Activated CD4-positive, alpha-beta T cell treated with anti-CD3 and anti-CD28 coated beads, Interleukin-10, Interleukin-2, amounts not matched to agents 100 ng/mL and 50 ng/mL, durations not matched to agents 16 hours and 8 hours (primary cell): ENCODE data around the gene MAST2.
"Not testable (repeated sequence)": the region's sequence is repeated elsewhere in the genome, so short reads cannot be mapped to it uniquely, and the experiment has no call there.

Experiments used
- DNase-seq: peaks from one replicate; pipeline ENCODE4 v3.0.0-alpha.2; 2020

MAST2 gene

DNA sequence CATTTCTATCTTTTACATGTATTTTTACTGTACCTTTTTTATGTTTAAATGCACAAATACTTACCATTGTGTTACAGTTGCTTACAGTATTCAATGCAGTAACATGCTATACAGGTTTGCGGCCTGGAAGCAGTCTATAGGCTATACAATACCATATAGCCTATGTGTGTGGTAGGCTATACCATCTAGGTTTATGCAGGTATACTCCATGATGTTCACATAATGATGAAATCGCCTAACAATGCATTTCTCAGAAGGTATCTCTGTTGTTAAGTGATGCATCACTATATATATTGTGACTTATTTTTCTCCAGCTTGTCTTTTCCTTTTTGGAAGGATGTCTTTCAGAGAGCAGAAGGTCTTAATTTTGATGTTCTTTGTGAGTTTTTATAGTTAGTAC lies 103.5 kb downstream of the MAST2 start:
- no peak for DNase-seq

DNA sequence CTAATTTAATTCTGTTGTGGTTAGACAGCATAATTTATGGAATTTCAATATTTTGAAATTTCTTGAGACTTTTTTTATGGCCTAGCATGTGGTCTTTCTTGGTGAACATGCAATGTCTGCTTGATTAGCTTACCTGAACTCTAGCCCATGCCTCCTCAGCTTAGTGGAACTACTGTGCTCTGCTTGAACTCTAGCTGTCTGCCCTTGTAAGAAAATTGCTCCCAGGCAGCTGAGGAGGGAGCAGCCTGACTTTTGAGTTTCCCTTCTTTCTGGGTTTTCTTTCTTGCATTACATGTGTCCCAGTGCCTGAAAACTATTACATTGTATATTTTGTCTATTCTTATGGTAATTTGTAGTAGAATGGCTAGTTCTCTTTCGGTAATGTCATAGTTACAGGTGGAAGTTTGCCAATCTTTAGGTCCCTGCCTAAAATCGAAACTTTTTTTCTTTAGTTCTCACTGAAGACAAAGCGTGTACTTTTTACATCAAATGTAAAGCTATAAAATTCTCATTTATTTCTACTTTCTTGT lies 105.3 kb downstream of the MAST2 start:
- DNase-seq = no peak

DNA sequence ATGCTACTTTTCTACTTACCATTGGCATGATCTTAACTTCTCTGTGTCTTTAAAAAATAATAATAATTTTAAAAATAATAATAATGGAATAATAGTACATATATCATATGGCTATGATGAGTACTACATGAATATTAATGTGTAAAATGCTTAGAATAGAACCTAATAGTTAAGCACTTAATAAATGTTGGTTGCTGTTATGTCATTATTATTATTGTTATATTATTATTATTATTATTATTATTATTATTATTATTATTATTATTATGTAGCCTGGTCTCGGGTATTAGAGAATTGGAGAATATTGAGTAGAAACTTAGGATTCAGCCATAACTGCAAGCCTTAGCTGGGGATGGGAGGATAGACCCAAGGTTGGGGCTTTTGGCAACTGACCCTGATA lies 108.2 kb downstream of the MAST2 start:
- DNase-seq = no peak

DNA sequence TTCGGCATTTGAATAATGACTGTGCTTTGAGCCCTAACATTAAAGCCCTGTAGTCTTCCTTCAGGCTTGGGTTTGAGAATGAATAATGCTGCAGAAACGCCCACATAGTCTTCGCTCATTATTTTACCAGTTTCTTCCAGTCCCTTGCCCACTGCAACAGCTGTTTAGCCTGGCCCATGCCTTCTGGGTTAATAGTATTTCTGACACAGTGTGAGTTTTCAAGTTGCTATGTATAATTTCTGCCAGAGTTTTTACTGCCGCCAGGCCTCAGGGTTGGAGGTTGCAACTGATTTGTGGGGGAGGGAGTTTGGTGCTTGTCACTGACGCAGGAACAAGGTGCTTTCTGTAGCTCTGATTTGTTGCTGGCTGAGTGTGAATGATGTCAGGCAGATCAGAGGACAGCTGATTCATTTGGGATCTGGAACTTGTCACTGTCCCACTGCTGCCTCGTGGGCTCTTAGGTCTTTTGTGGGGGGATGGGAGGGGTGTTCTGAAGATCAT lies 109.8 kb downstream of the MAST2 start:
- DNase-seq = peak; percentile 46

DNA sequence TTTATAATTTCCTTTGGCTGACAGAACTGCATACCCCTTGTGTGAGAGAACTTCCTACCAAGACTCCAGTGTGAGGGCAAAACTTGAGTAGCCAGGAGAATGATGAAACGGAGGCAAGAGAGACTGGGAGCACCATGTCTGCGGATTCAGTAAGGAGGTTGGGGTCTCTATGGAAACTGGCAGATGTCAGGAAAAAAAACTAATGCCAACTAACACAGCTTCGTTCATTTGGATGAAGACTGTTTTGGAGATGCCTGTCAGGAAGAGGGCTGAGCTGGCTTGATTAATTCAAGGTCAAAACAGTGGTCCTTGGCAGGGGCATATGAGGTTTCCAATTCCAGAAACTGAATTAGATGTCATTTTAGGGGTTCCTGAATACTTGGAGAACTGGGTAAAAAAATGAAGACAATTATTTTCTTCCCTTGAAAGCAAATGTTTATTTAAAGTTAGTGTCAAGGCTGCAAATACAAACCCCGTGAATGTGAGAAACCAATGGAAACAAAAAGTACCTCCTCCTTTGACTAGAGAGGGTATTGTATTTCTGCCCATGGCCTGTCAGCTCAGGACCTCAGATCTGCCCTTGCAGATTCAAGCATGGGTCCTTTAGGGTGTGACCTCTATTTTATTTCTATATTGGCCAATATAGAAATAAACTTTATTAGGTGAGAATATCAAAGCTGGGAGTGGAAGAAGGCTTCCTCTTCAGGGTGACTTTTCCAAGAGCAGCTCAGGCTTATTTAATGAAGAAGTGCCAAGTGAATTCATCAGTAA lies 110.5 kb downstream of the MAST2 start:
- no peak for DNase-seq

DNA sequence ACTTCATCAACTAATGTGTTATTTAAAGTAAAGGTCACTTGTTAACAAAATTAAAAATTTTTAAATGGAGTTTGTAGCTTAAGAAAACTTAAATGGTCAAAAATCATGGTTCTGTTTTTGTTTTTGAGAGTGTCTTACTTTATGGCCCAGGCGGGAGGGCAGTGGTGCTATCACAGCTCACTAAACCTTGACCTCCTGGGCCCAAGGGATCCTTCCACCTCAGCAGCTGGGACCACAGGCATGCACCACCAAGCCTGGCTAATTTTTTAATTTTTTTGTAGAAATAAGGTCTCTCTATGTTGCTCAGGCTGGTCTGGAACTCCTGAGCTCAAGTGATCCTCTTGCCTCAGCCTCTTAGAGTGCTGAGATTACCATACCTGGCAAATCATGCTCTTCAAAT lies 111.4 kb downstream of the MAST2 start:
- no peak for DNase-seq

DNA sequence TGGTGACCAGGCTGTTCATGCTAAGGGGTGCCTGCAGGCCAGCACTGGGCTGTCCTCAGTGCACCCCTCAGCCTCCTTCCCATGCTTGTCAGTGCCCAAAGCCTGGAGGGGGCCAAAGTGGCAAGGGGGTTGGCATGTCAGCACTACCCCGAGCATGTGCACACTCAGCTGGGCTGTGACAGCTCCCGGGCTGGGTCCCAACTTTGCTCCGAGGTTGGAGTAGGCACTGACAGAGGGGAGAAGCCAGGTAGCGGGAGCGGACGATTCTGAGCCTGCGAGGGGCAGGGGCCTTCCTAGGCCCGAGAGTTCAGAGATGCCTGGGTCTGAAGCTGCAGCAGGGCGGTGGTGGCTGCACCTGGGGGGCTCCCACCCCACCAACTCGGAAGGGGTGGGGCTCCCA lies 119.0 kb downstream of the MAST2 start:
- DNase-seq = no peak

DNA sequence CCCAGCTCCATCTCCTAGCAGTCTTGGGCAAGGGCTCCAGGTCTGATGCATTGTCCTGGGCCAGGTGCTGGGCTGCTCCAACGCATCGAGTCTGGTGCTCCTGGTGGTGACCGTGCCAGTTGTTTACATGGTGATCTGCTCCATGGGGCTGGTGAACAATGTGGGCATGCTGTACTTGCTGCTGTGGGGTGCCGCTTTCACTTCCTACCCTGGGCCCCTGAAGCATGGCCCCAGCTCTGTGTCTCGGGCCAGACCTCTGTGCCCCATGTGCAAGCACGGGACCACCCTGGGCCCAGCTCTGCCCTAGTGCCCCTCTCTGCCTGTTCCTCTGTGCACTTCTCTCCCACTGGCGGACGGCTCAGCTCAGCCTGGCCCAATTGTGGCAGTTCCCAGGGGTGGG lies 119.4 kb downstream of the MAST2 start:
- DNase-seq = no peak

DNA sequence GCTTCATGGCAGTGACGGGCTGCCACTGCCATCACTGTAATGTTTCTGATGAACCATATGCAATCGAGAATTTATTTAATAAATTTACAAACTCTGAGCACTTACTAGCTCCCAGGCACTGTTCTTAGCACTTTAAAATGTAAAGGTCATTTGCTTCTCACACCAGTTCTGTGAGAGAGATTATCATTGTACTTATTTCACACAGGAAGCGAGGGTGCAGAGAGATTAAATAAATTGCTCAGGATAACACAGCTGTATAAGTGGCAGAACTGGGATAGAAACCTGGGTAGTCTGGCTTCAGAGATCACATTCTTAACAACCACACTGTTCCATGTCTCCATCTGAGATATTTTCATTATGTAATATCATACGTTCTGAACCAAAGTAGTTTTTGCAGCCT lies 119.9 kb downstream of the MAST2 start:
- no peak for DNase-seq

DNA sequence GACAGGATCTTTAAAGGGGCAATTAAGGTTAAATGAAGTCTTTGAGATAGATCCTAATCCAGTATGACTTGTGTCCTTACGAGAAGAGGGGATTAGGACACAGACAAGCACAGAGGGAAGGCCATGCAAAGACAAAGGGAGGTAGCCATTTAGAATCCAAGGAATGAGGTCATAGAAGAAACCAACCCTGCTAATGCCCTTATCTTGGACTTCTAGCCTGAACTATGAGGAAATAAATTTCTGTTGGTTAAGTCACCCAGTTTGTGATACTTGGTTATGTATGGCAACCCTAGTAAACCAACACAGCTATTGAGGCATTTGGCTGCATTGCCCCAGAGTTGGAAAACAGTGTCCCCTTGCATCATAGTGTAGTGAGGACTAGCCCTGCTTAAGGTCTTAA lies 121.3 kb downstream of the MAST2 start:
- no peak for DNase-seq

DNA sequence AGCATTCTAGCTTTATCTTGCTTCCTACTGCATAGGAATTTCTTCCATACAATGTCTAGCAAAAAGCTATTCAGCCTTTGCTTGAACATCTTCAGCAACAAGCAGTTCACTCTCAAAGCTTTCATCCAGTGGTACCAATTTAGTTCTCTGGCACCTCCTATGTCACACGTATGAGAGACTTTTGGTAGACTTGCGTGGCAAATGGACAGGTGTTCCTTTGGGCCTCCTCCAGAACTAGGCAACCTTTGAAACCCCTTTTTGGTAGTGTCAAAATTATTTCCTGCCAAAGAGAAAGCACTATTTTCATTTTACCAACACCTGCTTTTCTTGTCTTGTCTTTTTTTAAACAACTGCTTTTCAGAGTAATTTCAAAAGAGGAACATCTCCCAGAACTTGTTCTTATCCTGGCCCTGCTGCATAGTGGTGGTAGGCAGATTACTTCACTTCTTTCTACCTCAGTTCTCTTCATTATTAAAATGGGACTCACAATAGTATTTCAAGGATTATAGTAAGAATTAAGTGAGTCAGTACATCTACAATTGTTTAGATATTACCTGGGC lies 122.4 kb downstream of the MAST2 start:
- DNase-seq = no peak

DNA sequence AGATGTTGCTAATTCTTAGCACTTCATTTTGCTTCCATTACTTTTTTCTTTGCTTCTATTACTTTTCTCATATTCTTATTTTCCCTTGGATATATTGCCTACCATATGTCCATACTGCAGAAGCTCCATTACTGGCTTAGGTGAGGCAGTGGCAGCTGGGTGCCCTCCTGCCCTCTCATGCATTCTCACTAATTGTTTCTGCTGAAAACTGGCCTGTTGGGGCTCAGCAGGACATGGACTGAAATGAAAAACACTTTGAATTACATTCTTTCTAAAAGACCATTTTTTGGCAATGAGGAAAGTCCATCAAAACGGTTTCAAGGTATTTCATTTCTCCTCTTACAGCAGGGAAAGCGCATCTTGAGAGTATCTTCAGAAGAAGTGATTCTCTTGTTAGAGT lies 122.9 kb downstream of the MAST2 start:
- no peak for DNase-seq

DNA sequence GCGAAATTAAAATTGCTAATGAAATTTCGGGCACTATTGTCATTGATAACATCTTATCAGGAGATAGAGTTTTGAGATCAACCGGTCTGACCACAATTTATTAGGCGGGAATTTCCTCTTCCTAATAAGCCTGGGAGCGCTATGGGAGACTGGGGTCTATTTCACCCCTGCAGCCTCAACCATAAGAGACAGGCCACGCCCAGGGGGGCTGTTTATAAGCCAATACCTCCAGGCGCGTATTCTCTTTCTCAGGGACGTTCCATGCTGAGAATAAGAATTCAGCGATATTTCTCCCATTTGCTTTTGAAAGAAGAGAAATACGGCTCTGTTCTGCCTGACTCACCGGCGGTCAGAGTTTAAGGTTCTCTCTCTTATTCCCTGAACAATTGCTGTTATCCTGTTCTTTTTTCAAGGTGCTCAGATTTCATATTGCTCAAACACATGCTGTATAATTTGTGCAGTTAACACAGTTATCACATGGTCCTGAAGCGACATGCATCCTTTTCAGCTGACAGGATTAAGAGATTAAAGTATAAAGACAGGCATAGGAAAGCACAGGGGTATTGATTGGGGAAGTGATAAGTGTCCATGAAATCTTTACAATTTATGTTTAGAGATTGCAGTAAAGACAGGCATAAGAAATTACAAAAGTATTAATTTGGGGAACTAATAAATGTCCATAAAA lies 124.0 kb downstream of the MAST2 start:
- DNase-seq = not testable (repeated sequence)

DNA sequence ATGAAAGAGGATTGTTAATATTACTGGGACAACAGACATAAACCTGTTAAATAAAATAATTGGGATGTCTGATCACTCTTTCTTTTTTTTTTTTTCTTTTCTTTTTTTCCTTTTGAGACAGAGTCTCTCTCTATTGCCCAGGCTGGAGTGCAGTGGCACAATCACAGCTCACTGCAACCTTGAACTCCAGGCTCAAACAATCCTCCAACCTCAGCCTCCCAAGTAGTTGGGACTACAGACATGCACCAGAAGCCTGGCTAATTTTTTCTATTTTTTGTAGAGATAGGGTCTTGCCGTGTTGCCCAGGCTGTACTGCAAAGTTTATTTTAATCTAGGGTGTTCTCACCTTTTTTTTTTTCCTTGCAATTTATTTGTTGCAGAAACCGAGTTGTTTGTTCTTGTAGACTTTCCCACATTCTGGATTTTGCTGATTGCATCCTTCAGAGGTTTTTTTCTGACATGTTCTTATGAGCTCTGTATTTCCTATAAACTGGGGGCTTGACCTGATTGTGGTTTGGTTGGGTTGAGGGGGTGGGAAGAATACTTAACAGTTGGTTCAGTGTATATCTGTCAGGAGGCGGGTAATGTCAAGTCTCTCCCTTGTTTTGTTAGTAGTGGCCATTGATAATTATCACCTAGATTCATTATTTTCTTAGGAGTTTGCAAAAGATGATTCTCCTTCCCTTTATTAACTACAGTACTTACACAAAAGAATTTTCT lies 125.2 kb downstream of the MAST2 start:
- no peak for DNase-seq

DNA sequence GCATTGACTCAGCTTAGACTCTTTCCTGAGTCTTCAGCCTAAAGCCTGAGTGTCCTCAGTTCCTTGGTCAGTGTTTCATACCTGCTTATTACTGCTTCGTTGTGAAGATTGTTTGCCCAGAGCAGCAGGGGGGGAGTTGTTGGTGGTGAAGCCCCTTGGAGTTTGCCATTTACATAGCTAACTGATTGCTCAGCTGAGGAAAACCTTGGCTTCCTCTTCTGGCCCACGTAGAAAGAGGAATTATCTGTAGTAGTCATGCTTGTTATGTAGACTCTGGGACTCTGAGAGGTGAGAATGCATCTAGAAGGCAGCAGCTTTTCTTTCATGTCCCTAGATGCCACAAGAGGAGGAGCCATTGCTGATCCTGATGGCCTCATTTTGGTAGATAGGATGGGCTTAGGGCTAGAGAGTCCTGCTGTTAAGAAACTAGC lies 125.9 kb downstream of the MAST2 start:
- no peak for DNase-seq

DNA sequence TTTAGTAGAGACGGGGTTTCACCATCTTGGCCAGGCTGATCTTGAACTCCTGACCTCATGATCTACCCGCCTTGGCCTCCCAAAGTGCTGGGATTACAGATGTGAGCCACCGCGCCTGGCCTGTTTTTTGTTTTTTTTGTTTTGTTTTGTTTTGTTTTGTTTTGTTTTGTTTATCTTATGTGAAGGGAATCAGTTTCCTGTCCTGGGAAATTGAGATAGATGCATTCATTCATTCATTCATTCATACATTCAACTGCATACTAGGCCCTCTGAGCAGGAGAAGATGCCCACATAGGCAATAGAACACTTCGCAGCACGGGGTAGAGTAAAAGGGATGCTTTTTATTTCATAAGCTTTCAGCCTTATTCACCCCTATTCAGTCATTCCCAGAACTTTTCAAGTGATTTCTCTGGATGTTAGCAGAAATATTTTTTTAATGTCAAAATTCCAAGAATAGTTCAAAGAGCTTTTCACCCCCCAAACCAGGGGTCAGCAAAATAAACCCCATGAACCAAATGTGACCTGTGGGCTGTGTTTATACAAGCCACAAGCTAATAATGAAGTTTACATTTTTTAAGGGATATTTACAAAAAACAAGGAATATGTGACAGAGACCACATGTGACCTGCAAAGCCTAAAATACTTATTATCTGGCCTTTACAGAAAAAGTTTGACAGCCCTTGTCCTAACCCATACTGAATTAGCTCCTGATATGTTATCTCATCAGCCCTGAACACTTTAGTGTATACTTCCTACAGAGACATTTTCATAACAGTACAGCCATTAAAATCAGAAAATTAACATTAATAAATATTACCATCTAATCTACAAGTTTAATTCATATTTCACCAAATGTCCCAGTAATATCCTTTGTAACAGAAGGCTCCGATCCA lies 127.1 kb downstream of the MAST2 start:
- DNase-seq = no peak

DNA sequence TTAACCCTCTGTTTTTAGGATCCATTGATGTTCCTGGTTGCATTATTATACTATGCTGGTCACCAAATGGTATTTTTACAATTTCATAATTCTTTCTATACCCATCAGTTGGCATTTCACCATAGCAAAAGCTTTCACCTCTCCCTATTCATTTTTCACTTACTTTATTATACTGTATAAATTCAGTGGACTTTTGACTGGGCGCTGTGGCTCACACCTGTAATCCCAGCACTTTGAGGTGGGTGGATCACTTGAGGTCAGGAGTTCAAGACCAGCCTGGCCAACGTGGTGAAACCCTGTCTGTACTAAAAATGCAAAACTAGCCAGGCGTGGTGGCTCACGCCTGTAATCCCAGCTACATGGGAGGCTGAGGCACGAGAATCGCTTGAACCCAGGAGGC lies 128.8 kb downstream of the MAST2 start:
- DNase-seq = not testable (repeated sequence)

DNA sequence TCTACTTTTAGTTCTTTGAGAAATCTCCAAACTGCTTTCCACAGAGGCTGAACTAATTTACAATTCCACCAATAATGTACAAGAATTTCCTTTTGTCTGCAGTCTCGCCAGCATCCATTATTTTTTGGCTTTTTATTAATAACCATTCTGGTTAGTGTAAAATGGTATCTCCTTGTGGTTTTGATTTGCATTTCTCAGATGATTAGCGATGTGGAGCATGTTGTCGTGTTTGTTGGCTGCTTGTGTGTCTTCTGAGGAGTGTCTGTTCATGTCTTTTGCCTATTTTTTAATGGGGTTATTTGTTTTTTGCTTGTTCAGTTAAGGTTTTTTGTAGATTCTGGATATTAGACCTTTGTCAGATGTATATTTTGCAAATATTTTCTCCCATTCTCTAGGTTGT lies 131.5 kb downstream of the MAST2 start:
- DNase-seq = no peak

DNA sequence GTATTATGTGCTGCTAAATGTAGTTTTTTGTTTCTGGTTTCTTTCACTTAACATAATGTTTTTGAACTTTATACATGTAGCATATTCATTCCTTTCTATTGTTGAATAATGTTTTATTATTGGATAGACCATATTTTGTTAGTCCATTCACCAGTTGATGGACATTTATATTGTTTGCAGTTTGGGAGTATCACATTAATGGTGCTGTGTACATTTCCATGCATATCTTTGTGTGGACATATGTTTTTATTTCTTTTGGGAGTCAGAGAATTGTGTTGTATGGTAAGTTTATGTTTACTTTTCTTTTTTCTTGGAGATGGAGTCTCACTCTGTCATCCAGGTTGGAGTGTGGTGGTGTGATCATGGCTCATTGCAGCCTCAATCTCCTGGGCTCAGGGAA lies 134.6 kb downstream of the MAST2 start:
- DNase-seq = no peak

DNA sequence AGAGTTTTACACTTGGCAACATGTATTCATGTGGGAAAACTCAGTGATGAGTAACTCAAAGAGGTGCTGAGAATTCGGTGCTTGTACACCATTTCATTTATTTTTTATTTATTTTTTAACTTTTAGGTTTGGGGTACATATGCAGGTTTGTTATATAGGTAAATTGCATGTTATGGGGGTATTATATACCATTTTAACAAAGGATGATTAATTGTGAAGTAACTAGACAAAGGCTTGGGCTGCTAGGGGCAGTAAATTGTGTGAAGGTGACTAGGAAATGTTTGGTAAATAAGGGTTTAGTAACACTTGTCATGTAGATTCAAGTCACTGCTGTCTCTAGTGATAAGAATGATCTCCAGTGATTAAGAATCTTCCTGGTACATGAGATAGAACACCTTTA lies 139.0 kb downstream of the MAST2 start:
- no peak for DNase-seq

DNA sequence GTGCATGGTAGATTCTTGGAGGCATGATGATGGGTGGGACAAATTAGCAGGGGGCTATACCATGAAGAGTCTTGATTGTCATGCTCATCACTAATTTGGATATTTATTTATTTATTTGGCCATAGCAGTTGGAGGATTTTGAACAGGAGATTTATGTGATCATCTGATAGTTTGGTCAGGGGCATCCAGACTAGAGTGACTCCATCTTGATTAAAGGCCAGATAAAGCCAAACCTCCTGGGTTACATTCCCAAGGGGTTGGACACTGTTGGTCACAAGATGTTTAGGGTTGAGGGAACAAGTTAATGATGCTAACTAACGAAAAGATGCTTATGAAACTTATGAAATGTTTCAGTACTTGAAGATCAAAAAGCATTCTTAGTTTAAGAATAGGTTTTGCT lies 139.8 kb downstream of the MAST2 start:
- no peak for DNase-seq

DNA sequence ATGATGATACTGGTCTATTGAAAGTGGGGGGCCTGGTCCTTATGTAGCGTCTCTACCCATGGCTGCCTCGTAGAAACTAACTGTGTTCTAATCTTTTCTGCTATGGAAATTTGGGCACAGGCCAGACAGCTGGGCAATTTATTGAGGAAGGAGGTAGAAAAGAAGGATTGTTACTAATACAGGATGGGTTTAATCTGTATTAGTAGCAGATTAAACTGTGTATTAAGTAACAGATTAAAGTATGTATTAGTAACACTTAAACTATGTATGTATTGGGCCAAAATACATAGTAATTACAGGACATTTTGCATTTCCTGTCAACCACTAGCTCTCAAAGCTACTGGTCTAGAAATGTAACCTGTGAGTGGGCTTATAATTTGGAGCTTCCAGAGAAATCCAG lies 142.0 kb downstream of the MAST2 start:
- DNase-seq = no peak
